ENCODE results near the gene SGSM1. TPM values are rescaled to one million over a fixed set of nuclear protein-coding genes. Genes with fewer than 3 reads are reported as not detected.

The SGSM1 gene
- total and polyA plus RNA-seq, 2 of the 4 experiments (the other 2 are of a cell fraction) = not detected

DNA sequence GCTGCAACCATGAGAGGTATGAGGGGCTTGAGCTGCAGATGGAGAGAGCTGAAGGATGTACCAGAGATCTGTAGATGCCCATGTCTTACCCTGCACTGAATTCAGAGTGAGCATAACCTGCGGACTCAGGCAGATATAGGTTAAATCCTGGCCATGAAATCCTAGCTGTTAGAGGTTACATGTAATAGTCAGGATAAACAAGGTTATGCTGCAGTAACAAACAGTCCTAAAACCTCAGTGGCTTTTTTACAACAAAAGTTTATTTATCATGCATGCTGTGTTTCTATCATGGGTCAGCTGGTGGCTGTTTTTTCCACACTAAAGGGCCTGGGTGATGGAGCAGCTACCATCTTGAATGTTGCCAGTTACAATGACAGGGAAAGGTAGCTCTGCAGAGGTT lies 70.7 kb downstream of the SGSM1 start:
- Histone ChIP-seq H2AFZ (replicated peaks; ENCODE audit: low read length, poor library complexity) (no peak overlapping the region), H3K23ac (ENCODE audit: low read depth, low read length) (no peak overlapping the region), H2AK9ac (replicated peaks; ENCODE audit: low read depth, low read length, poor library complexity) (no peak overlapping the region), H3K9me3 (ENCODE audit: control insufficient read depth, insufficient read depth, low read length) (peaks cover 2% of the 10 kb centered on the region; the same call in 1 of the 2 replicates), H2BK15ac (ENCODE audit: low read depth, low read length) (no peak overlapping the region), H4K5ac (ENCODE audit: low read depth, low read length) (no peak overlapping the region), H3K4ac (ENCODE audit: low read depth, low read length) (no peak overlapping the region), H4K20me1 (ENCODE audit: insufficient read depth, low read length) (no peaks in the 10 kb centered on the region), H3K36me3 (ENCODE audit: control insufficient read depth, insufficient read depth, low read length) (no peaks in the 10 kb centered on the region), H3K14ac (replicated peaks; ENCODE audit: low read depth, low read length) (no peak overlapping the region), H3K4me1 (ENCODE audit: control insufficient read depth, insufficient read depth, low read length) (no peaks in the 10 kb centered on the region), H2AK5ac (ENCODE audit: low read depth, low read length) (no peak overlapping the region), H4K8ac (ENCODE audit: low read depth in 2 of 2, low read length in 2 of 2) (no peak overlapping the region), H2BK120ac (ENCODE audit: low read depth, low read length) (no peak overlapping the region), H2BK20ac (ENCODE audit: low read depth, low read length) (no peak overlapping the region), H3K18ac (ENCODE audit: low read depth, low read length) (no peak overlapping the region), H3K27me3 (ENCODE audit: control insufficient read depth, insufficient read depth, low read length) (no peaks in the 10 kb centered on the region), H3K9me1 (ENCODE audit: insufficient read depth, low read length) (no peaks in the 10 kb centered on the region), H3K4me2 (ENCODE audit: low read depth, low read length) (no peak overlapping the region), H2BK5ac (ENCODE audit: low read depth, low read length, poor library complexity, severe bottlenecking) (no peak overlapping the region), H3K27ac (ENCODE audit: insufficient read depth, low read length) (no peak overlapping the region), H4K91ac (ENCODE audit: insufficient read depth, low read depth, low read length) (no peak overlapping the region), H3K4me3 (ENCODE audit: insufficient read depth, low read depth, low read length) (no peak overlapping the region), H3K9ac (ENCODE audit: low read depth, low read length) (no peak overlapping the region), H3K79me1 (ENCODE audit: low read depth in 1 of 2, low read length in 2 of 2) (no peaks in the 10 kb centered on the region), H3K56ac (ENCODE audit: extremely low read depth, insufficient read depth, low read length) (no peak overlapping the region)
- intact Hi-C loops (cut with micrococcal nuclease) (no loop called here), in situ Hi-C loops (cut with MboI; ENCODE audit: low sequenced_read_pairs) (no loop called here), dilution Hi-C loops (cut with HindIII; ENCODE audit: low sequenced_read_pairs, unreplicated experiment) (no loop called here)
- ChIA-PET CTCF (no interaction called here), POLR2A (ENCODE audit: unreplicated experiment) (no interaction called here)
- DNase-seq = no peak
- BruUV-seq (replicated peaks) = no TSS peak
- TF ChIP-seq CEBPB (IDR thresholded peaks at IDR 0.05; ENCODE audit: low read depth, low read length) (no peak), NFE2L2 (IDR thresholded peaks at IDR 0.05; ENCODE audit: low read depth, low read length) (no peak), RFX5 (IDR thresholded peaks at IDR 0.05; ENCODE audit: low read depth, low read length) (no peak)
- TF ChIP-seq, protein P1, sequence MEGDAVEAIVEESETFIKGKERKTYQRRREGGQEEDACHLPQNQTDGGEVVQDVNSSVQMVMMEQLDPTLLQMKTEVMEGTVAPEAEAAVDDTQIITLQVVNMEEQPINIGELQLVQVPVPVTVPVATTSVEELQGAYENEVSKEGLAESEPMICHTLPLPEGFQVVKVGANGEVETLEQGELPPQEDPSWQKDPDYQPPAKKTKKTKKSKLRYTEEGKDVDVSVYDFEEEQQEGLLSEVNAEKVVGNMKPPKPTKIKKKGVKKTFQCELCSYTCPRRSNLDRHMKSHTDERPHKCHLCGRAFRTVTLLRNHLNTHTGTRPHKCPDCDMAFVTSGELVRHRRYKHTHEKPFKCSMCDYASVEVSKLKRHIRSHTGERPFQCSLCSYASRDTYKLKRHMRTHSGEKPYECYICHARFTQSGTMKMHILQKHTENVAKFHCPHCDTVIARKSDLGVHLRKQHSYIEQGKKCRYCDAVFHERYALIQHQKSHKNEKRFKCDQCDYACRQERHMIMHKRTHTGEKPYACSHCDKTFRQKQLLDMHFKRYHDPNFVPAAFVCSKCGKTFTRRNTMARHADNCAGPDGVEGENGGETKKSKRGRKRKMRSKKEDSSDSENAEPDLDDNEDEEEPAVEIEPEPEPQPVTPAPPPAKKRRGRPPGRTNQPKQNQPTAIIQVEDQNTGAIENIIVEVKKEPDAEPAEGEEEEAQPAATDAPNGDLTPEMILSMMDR (conservative IDR thresholded peaks at IDR 0.05; ENCODE audit: low read depth, low read length) = no peak
- WGBS, 2 experiments (ENCODE audit: extremely low coverage in 2 of 2, insufficient read length in 1 of 2) = no CpG with 5 or more reads among the region's 1 CpG
- ATAC-seq (ENCODE audit: low read depth) = no peak

Data from IMR-90 (cell line).